ENCODE results near the gene PXDN. TPM values are rescaled to one million over a fixed set of nuclear protein-coding genes. Genes with fewer than 3 reads are reported as not detected.

The PXDN gene
- total and polyA plus RNA-seq, 2 of the 4 experiments (the other 2 are of a cell fraction) = 153 to 332 TPM

GRCh38 chr2:1659951-1660565 is 84.3 kb downstream of the PXDN start:
- Histone ChIP-seq H2BK120ac (ENCODE audit: low read depth, low read length) (no peak overlapping the region), H2BK5ac (ENCODE audit: low read depth, low read length, poor library complexity, severe bottlenecking) (no peak overlapping the region), H2AK9ac (replicated peaks; ENCODE audit: low read depth, low read length, poor library complexity) (no peak overlapping the region), H3K27ac (ENCODE audit: insufficient read depth, low read length) (no peak overlapping the region), H4K20me1 (ENCODE audit: insufficient read depth, low read length) (peaks cover 23% of the 10 kb centered on the region), H3K79me1 (ENCODE audit: low read depth in 1 of 2, low read length in 2 of 2) (peaks cover 40 to 86% of the 10 kb centered on the region in 2 experiments), H3K4me2 (ENCODE audit: low read depth, low read length) (no peak overlapping the region), H3K18ac (ENCODE audit: low read depth, low read length) (no peak overlapping the region), H2BK15ac (ENCODE audit: low read depth, low read length) (no peak overlapping the region), H3K9ac (ENCODE audit: low read depth, low read length) (no peak overlapping the region), H3K56ac (ENCODE audit: extremely low read depth, insufficient read depth, low read length) (no peak overlapping the region), H2BK20ac (ENCODE audit: low read depth, low read length) (no peak overlapping the region), H2AFZ (replicated peaks; ENCODE audit: low read length, poor library complexity) (no peak overlapping the region), H4K91ac (ENCODE audit: insufficient read depth, low read depth, low read length) (no peak overlapping the region), H3K27me3 (ENCODE audit: control insufficient read depth, insufficient read depth, low read length) (no peaks in the 10 kb centered on the region), H3K14ac (replicated peaks; ENCODE audit: low read depth, low read length) (no peak overlapping the region), H3K4ac (ENCODE audit: low read depth, low read length) (no peak overlapping the region; the same call in 1 of the 2 replicates), H3K9me3 (ENCODE audit: control insufficient read depth, insufficient read depth, low read length) (no peaks in the 10 kb centered on the region), H3K23ac (ENCODE audit: low read depth, low read length) (no peak overlapping the region), H3K9me1 (ENCODE audit: insufficient read depth, low read length) (peaks cover 11% of the 10 kb centered on the region), H3K4me3 (ENCODE audit: insufficient read depth, low read depth, low read length) (no peak overlapping the region), H4K8ac (ENCODE audit: low read depth in 2 of 2, low read length in 2 of 2) (no peak overlapping the region), H3K4me1 (ENCODE audit: control insufficient read depth, insufficient read depth, low read length) (peaks cover 12% of the 10 kb centered on the region), H4K5ac (ENCODE audit: low read depth, low read length) (no peak overlapping the region), H2AK5ac (ENCODE audit: low read depth, low read length) (no peak overlapping the region), H3K36me3 (ENCODE audit: control insufficient read depth, insufficient read depth, low read length) (peaks cover 63% of the 10 kb centered on the region)
- TF ChIP-seq POLR2A (IDR thresholded peaks at IDR 0.05; ENCODE audit: low read depth, low read length) (no peak), CEBPB (IDR thresholded peaks at IDR 0.05; ENCODE audit: low read depth, low read length) (no peak), FOS (IDR thresholded peaks at IDR 0.05; ENCODE audit: low read depth, low read length) (no peak)
- intact Hi-C loops (cut with micrococcal nuclease) (no loop called here), dilution Hi-C loops (cut with HindIII; ENCODE audit: low sequenced_read_pairs, unreplicated experiment) (no loop called here), in situ Hi-C loops (cut with MboI; ENCODE audit: low sequenced_read_pairs) (no loop called here)
- ChIA-PET POLR2A (ENCODE audit: unreplicated experiment) (no interaction called here), CTCF (interaction anchor here (1.0 kb wide), 1 partner anchor 15 kb away, joined by 3 read pairs; no protein-coding TSS in a partner anchor)
- ATAC-seq (ENCODE audit: low read depth) (no peak), DNase-seq (no peak)
- 94% methylated on average over 12 of the region's 16 CpGs; no CpG with 5 or more reads in 1 of the 2 experiments for WGBS, 2 experiments (ENCODE audit: extremely low coverage in 2 of 2, insufficient read length in 1 of 2)
- BruUV-seq (replicated peaks) = TSS peak; percentile 21
